ENCODE results near the gene SPRED2.

GRCh38 chr2:65297544-65297943, 134.9 kb downstream of the SPRED2 start:
- TF ChIP-seq CTCF (IDR thresholded peaks at IDR 0.05) = no peak
- TF ChIP-seq POLR2A (IDR thresholded peaks at IDR 0.05) = no peak
- no peak for TF ChIP-seq POLR2AphosphoS5 (IDR thresholded peaks at IDR 0.05)
- no peak for TF ChIP-seq EP300 (IDR thresholded peaks at IDR 0.05)

Measured in stomach (tissue), 4 donors.